ENCODE measurements around the gene ST7.

GRCh38 chr7:117200786-117201458 is 247.6 kb downstream of the ST7 start:
- TF ChIP-seq CTCF (IDR thresholded peaks at IDR 0.05) (no peak), ZFX (IDR thresholded peaks at IDR 0.05; ENCODE audit: borderline replicate concordance) (no peak)

All from 22Rv1 (cell line).